Suppressor macrophage treated with lipopolysaccharide for 1 hour (primary cell): ENCODE data around the gene SPOCK2.

Experiments used
- DNase-seq, 3 donors: peaks; one replicate each; pipeline ENCODE4 v3.0.0-alpha.2; 2020 to 2022

Gene SPOCK2

GRCh38 chr10:72107325-72108003 lies 19.1 kb upstream of the SPOCK2 start:
- no peak for DNase-seq

GRCh38 chr10:72106896-72107295 lies 18.5 kb upstream of the SPOCK2 start:
- DNase-seq: no peak

- no peak for DNase-seq
Measured at GRCh38 chr10:72106154-72106849, 18.0 kb upstream of the SPOCK2 start.

- DNase-seq: no peak
Measured at GRCh38 chr10:72105710-72106109, 17.4 kb upstream of the SPOCK2 start.

- DNase-seq: no peak
Measured at GRCh38 chr10:72105098-72105475, 16.7 kb upstream of the SPOCK2 start.

- no peak for DNase-seq
Measured at GRCh38 chr10:72104472-72105097, 16.2 kb upstream of the SPOCK2 start.

- no peak for DNase-seq
Measured at GRCh38 chr10:72099600-72099921, 11.2 kb upstream of the SPOCK2 start.

- no peak for DNase-seq
Measured at GRCh38 chr10:72098836-72099599, 10.7 kb upstream of the SPOCK2 start.

- DNase-seq: no peak
Measured at GRCh38 chr10:72098301-72098835, 10.0 kb upstream of the SPOCK2 start.

GRCh38 chr10:72097448-72098300 lies 9.3 kb upstream of the SPOCK2 start:
- no peak for DNase-seq

- DNase-seq: no peak
Measured at GRCh38 chr10:72096115-72097000, 8.0 kb upstream of the SPOCK2 start.

- DNase-seq: no peak
Measured at GRCh38 chr10:72095195-72095594, 6.8 kb upstream of the SPOCK2 start.

- peak in 2 of 3 donors; percentile 7 to 28 for DNase-seq
Measured at GRCh38 chr10:72094574-72094973, 6.2 kb upstream of the SPOCK2 start.

GRCh38 chr10:72093450-72093849 lies 5.1 kb upstream of the SPOCK2 start:
- DNase-seq: no peak

- DNase-seq: no peak
Measured at GRCh38 chr10:72092987-72093386, 4.6 kb upstream of the SPOCK2 start.

GRCh38 chr10:72092171-72092924 lies 4.0 kb upstream of the SPOCK2 start:
- DNase-seq: no peak

GRCh38 chr10:72090326-72090725 lies 2.0 kb upstream of the SPOCK2 start:
- no peak for DNase-seq

GRCh38 chr10:72089618-72090017 lies 1.3 kb upstream of the SPOCK2 start:
- no peak for DNase-seq

- peak in 2 of 3 donors; percentile 25 to 41 for DNase-seq
Measured at GRCh38 chr10:72088889-72089575, 681 bp upstream of the SPOCK2 start.
